Hepatocyte (in vitro differentiated cells): Measurements from ENCODE around the gene CHMP5. TPM values are rescaled to one million over a fixed set of nuclear protein-coding genes. Genes with fewer than 3 reads are reported as not detected.

Experiments used
- DNase-seq: peaks from one replicate; pipeline ENCODE4 v3.0.0-alpha.2; 2016; ENCODE audit warnings: low spot score
- H2AFZ ChIP-seq: fragments of 200-600 bp; sonication (generic); 2 replicates; pipeline ENCODE4 v1.6.0; 2016; ENCODE audit warnings: antibody characterized with exemption, mild to moderate bottlenecking
- H3K27ac ChIP-seq: fragments of 200-600 bp; sonication (generic); 2 replicates; pipeline ENCODE4 v1.5.1; 2016; ENCODE audit warnings: mild to moderate bottlenecking
- H3K27me3 ChIP-seq: fragments of 200-600 bp; sonication (generic); 2 replicates; pipeline ENCODE4 v1.6.1; 2016
- H3K36me3 ChIP-seq: fragments of 200-600 bp; sonication (generic); replicated peaks from 2 replicates; pipeline ENCODE4 v1.5.1; 2016; ENCODE audit warnings: low read depth; ENCODE audit not compliant: insufficient read depth
- H3K4me1 ChIP-seq: fragments of 200-600 bp; sonication (generic); 2 replicates; pipeline ENCODE4 v1.5.1; 2016; ENCODE audit warnings: mild to moderate bottlenecking, moderate library complexity; ENCODE audit not compliant: insufficient read depth
- H3K4me2 ChIP-seq: fragments of 200-600 bp; sonication (generic); 2 replicates; pipeline ENCODE4 v1.6.0; 2016
- H3K4me3 ChIP-seq: fragments of 200-600 bp; sonication (generic); 2 replicates; pipeline ENCODE4 v1.5.1; 2016; ENCODE audit warnings: mild to moderate bottlenecking
- H3K79me2 ChIP-seq: fragments of 200-600 bp; sonication (generic); 2 replicates; pipeline ENCODE4 v1.6.0; 2017; ENCODE audit warnings: mild to moderate bottlenecking
- H3K9me2 ChIP-seq: fragments of 200-600 bp; sonication (generic); replicated peaks from 2 replicates; pipeline ENCODE4 v1.6.0; 2017; ENCODE audit warnings: mild to moderate bottlenecking; ENCODE audit not compliant: insufficient read depth
- H3K9me3 ChIP-seq: fragments of 200-600 bp; sonication (generic); 2 replicates; pipeline ENCODE4 v1.5.1; 2016; ENCODE audit warnings: low read depth, mild to moderate bottlenecking
- H4K20me1 ChIP-seq: fragments of 200-600 bp; sonication (generic); 2 replicates; pipeline ENCODE4 v1.6.0; 2016; ENCODE audit warnings: mild to moderate bottlenecking; ENCODE audit not compliant: insufficient read depth, poor library complexity, severe bottlenecking
- EZH2 ChIP-seq: fragments of 200-600 bp; sonication (generic); IDR thresholded peaks from 2 replicates; pipeline ENCODE4 v1.6.1; 2016; ENCODE audit warnings: antibody characterized with exemption, mild to moderate bottlenecking, borderline replicate concordance
- EZH2phosphoT487 ChIP-seq: fragments of 200-600 bp; sonication (generic); IDR thresholded peaks from one replicate; pipeline ENCODE4 v1.6.1; 2018; ENCODE audit warnings: antibody characterized with exemption, mild to moderate bottlenecking, low read depth, moderate library complexity; ENCODE audit not compliant: unreplicated experiment, severe bottlenecking
- WGBS: methylation state at CpG from one replicate; pipeline ENCODE4 v1.1.6; 2016; ENCODE audit warnings: low lambda C conversion rate; ENCODE audit errors: missing lambda C conversion rate; 5-methylcytosine and 5-hydroxymethylcytosine counted together
- polyA plus RNA-seq: library from polyadenylated mRNA; unstranded; fragments of >200 nt; fragmentation: Nextera tagmentation; extraction: Ambion mirVana; gene quantifications from 2 replicates; pipeline ENCODE4 v1.2.1, GENCODE V29; 2016
- total RNA-seq: library from RNA; depleted of rRNA; stranded (reverse); fragments of >200 nt; gene quantifications from 2 replicates; pipeline ENCODE4 v1.2.3, GENCODE V29; 2014
- TF ChIP-seq, protein P1 (sequence below): fragments of 200-600 bp; sonication (generic); IDR thresholded peaks from 2 replicates; pipeline ENCODE4 v1.5.1; 2016; ENCODE audit warnings: antibody characterized with exemption, mild to moderate bottlenecking; ENCODE audit not compliant: poor library complexity

The CHMP5 gene
- total and polyA plus RNA-seq, 2 experiments from 2014 or later: 91.5 to 109 TPM

DNA sequence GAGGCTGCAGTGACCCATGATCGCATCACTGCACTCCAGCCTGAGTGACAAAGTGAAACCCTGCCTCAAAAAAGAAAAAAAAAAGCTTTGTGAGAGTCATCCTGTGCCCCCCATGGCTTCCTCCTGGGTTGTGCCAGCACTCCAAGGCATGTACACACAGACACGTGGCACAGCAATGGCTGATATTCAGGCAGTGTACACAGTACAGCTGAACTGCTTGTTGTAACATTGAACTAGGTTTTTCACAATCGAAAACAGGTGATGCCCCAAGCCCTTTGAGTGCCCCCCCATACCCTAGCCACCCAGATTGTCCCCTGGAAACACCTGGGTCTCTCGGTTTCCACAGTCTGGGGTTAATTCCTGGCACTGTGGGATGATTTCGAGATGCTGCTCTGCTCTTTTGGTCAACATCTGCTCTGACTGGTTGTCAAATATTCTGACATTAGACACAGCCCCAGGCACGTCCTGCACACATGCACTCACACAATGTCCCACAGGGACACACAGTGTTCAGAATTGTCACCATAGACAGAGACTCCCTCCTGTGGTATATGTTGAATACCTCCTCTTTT is 15.7 kb upstream of the CHMP5 start:
- TF ChIP-seq EZH2: no peak
- TF ChIP-seq EZH2phosphoT487: no peak
- TF ChIP-seq, protein P1, sequence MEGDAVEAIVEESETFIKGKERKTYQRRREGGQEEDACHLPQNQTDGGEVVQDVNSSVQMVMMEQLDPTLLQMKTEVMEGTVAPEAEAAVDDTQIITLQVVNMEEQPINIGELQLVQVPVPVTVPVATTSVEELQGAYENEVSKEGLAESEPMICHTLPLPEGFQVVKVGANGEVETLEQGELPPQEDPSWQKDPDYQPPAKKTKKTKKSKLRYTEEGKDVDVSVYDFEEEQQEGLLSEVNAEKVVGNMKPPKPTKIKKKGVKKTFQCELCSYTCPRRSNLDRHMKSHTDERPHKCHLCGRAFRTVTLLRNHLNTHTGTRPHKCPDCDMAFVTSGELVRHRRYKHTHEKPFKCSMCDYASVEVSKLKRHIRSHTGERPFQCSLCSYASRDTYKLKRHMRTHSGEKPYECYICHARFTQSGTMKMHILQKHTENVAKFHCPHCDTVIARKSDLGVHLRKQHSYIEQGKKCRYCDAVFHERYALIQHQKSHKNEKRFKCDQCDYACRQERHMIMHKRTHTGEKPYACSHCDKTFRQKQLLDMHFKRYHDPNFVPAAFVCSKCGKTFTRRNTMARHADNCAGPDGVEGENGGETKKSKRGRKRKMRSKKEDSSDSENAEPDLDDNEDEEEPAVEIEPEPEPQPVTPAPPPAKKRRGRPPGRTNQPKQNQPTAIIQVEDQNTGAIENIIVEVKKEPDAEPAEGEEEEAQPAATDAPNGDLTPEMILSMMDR: no peak
- Histone ChIP-seq H3K4me2 (no peak overlapping the region), H3K27ac (no peak overlapping the region), H3K79me2 (no peaks in the 10 kb centered on the region), H3K36me3 (no peaks in the 10 kb centered on the region), H3K4me1 (peaks cover 6% of the 10 kb centered on the region), H3K27me3 (no peaks in the 10 kb centered on the region), H3K9me2 (no peaks in the 10 kb centered on the region), H3K4me3 (no peak overlapping the region), H2AFZ (no peak overlapping the region), H4K20me1 (no peaks in the 10 kb centered on the region), H3K9me3 (no peaks in the 10 kb centered on the region)
- DNase-seq: no peak
- WGBS: 88% methylated on average over 6 of the region's 6 CpGs

DNA sequence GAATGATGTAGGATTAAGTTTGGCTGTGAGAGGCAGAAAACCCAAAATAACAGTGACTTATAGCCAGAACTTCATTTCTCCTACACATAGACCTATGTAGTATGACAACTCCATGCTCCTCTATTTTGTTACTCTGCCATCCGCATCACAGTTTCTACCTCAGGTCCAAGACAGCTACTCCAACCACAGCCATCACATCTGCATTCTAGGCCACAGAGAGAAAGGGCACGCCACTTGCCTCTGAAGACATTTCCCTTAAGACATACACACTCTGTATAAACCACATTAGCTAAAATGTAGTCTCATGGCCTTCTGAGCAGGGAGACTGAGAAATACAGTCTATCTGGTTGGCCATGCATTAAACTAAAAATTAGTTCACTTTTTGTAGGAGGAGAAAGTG is 14.9 kb upstream of the CHMP5 start:
- no peaks in the 10 kb centered on the region for H3K79me2 ChIP-seq
- no peaks in the 10 kb centered on the region for H4K20me1 ChIP-seq
- no peak overlapping the region for H3K4me3 ChIP-seq
- H3K27ac ChIP-seq: no peak overlapping the region
- no peak overlapping the region for H2AFZ ChIP-seq
- H3K36me3 ChIP-seq: no peaks in the 10 kb centered on the region
- WGBS: 93% methylated on average over 2 of the region's 2 CpGs
- DNase-seq: no peak
- peaks cover 6% of the 10 kb centered on the region for H3K4me1 ChIP-seq
- TF ChIP-seq EZH2: no peak
- no peak for TF ChIP-seq EZH2phosphoT487
- TF ChIP-seq, protein P1: no peak
- no peak overlapping the region for H3K4me2 ChIP-seq
- H3K27me3 ChIP-seq: no peaks in the 10 kb centered on the region
- no peaks in the 10 kb centered on the region for H3K9me3 ChIP-seq
- no peaks in the 10 kb centered on the region for H3K9me2 ChIP-seq

DNA sequence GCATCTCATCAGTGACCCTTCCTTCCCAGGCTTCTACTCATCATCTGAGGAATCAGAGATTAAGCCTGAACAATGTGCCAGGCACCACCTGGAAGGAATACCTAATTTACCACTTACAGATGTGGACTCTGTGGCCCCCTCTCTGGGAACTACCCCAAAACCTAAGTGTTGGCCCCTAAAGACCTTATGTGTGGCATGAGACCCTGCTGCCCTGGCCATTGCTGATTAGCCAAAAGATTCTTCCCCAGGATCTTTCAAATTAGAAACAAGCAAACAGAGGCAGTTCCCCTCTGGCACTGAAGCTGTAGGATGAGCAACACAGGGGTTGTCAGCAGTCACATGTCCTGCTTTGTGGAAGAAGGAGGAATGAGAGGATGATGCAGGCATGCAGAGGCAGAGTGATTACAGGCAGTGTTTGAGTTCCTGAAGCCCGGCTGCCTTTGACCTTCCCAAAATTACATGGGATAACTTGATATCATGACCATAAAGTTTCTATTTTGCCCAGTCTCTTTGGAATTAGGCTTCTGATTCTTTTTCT is 14.3 kb upstream of the CHMP5 start:
- TF ChIP-seq EZH2: no peak
- TF ChIP-seq EZH2phosphoT487: no peak
- TF ChIP-seq, protein P1: no peak
- Histone ChIP-seq H3K9me3 (no peaks in the 10 kb centered on the region), H3K4me2 (no peak overlapping the region), H3K79me2 (no peaks in the 10 kb centered on the region), H3K36me3 (no peaks in the 10 kb centered on the region), H3K27me3 (no peaks in the 10 kb centered on the region), H2AFZ (no peak overlapping the region), H3K27ac (no peak overlapping the region), H4K20me1 (no peaks in the 10 kb centered on the region), H3K4me3 (no peak overlapping the region), H3K4me1 (peaks cover 6% of the 10 kb centered on the region), H3K9me2 (no peaks in the 10 kb centered on the region)
- 63% methylated on average over 1 of the region's 1 CpG for WGBS
- no peak for DNase-seq
